GM19467 (cell line): ENCODE measurements around the gene ZDHHC8.

Source experiments
- ATAC-seq: cut with Tn5 transposase; IDR thresholded peaks from one replicate; pipeline ENCODE4 v1.9.1; 2021; ENCODE audit warnings: mild to moderate bottlenecking, moderate library complexity; ENCODE audit not compliant: unreplicated experiment

The ZDHHC8 gene

DNA sequence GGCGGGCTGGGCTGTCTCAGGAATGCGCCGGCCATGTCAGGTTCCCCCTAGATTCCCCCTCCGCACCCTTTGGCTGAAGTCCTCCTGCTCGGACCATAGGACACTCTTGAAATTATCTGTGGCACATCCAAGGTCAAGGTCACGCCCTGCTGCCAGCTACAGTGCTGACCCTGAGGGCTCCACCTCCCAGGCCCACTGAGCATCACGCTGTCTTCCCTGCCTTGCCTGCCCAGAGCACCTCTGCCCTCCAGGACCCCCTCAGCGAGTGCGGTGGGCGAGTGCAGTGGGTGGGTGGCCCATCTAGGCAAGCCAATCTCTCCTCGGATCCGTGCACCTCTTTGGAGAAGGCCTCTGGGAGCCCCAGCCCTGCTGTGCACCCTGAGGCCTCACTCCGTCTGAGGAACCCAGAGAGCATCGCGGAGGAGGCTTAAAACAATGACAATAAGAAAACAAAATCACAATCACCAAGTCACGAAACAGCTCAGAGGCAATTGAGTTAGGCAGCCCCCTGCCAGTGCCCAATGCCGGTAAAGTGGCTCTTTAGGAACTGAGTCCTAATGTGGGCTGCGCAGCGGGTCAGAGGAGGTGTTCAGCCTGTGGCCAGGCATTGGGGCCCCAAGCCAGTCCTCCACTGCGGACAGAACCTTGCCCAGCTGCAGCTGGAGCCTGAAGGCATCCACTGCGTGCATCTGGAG, 45.8 kb downstream of the ZDHHC8 start:
- ATAC-seq: no peak

DNA sequence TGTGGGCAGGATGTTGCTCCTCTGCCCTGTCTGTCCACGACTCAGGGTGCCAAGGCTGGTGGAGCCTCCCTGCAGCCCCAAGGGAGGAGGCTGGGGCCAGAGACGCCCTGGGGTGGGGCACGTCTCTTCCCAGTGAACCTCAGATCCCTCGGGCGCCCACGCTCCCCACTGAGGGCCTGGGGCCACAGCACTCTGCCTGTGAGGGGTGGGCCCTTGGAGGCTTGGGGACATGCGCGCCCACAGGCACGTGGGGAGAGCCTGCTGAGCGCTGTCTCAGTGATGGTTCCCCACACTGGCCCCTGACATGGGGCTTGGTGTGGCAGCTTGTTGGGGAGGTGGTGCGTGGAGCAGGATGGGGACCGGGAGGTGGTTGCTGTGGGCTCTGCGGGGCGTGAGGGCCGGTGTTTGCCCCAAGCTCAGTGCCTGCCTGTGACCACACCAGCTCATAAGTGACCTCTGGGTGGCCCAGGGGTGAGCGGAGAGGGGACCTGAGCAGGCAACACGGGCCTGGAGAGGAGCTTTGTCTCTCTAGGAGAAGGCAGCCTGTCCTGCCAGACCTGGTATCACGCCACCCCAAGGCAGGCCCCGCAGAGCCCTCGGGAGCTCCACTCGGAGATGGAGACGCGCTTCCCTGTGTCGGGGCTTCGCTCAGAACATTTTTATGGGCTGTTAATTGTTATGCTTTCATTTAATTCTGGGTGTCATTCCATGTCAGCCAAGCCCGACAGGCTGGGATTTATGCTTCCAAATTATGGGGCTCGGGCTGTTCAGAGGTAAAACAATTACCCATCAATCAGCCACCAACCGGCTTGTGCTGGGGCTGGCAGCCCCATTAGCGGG, 46.7 kb downstream of the ZDHHC8 start:
- no peak for ATAC-seq

DNA sequence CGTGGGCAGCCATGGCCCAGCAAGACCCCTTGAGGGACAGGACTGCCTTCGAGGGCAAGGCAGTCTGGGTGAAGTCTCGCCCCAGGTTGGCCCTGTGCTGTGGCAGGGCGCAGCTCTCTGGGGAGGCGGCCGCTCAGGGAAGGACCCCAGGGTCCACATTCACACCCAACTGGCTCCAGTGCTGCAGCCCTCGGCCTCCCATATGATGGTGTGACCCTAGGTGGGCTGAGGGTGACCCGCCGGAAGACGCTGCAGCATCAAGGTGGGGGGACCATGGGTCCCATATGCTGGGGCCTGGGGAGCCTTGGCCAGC, 47.3 kb downstream of the ZDHHC8 start:
- no peak for ATAC-seq

DNA sequence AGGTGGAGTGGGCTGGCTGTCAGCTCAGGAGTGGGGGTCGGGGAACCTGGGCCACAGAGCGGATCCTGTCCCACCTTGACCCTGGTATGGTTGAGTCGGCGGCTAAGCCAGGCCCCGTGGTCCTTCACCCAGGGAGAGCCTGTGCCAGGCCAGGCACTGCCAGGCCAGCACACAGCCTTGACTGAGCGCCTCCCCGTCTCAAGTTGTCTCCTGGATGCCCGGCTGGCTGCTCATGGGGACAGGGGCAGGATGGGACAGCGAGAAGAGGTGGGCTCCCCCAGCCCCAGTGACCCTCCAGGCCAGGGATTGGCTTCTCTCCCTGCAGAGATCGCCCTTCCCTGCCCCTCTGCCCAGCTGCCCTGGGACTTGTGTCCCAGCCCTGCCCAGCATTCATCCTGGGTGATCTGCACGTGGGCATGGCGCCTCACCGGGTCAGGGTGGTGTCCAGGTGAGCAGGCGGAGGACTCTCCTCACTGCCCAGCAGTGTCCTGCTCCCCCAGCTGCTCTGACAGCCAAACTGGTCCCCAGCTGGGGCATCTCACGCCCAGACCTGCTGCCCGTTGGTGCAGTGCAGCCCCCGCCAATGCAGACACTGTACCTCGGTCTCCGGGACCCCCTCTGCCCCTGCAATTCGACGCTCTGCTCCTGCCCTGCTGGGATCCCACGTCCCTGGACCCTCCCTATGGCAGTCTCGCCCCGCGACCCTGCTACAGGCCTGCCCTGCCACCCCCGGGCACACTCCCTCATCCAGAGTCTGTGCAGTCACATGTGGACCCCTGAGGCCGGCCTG, 48.0 kb downstream of the ZDHHC8 start:
- no peak for ATAC-seq

DNA sequence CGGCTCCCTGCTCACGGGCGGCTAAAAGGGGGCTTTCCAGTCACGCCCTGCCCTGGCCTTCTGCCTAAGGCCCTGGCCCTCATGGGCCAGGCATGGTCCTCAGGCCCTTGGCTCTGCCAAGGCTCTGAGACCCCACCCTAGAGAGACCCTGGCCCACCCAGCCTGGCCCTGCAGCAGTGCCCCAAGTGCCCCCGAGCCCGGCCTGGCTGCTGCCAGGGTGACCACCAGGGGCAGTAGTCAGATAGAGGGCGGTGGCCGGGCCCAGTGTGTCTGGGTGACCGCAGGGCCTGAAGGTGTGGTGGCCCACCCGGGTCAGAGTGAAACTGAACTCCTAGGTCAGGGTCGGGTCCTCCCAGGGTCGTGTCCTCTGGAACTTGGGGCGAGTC, 48.6 kb downstream of the ZDHHC8 start:
- ATAC-seq: no peak

DNA sequence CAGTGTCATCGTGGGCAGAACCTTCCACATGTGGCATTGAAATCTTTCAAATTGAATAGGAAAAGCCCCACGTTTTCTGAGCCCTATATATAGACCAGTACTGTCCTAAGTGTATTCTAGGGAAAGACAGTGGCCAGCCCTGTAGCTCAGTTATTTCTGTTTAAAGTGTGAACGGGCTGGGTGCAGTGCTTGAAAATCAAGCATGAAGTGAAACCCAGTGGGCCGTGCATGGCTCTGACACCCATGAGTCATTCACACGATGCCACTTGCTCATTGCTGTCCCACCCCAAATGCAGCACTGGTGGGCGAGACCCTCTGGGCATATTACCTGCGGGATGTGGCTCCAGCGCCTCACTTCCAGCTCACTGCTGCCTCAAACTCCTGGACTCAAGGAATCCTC, 49.0 kb downstream of the ZDHHC8 start:
- ATAC-seq: no peak

DNA sequence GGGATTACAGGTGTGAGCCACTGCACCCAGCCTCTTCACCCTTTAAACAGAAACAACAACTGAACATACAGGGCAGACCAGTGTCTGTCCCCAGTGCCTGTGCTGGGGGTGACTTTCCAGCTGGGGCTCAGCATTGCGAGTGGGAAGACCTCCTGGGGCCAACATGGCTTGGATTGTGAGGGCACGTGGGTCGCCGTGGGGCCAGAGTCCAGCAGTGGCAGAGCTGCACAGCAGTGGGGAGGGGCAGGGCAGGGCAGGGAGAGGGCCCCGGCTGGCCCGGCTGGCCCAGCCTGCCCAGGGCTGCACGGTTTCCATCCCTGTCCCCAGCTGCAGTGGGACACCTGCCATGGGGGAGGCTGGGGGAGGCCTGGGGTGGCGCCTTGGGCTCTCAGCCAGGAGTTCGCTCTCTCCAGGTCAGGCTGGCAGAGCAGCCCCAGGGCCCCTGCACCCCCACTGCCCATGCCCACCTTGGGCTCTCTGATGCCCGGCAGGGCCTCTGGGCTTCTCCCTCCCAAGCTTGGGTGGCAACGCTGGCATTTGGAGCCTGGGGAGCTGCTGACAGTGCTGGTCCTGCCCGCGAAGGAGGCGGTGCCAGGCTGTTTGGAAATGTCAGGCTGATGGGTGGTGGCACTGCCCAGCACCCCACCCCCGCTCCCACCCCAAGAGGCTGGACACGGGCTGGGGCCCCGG, 49.7 kb downstream of the ZDHHC8 start:
- no peak for ATAC-seq

DNA sequence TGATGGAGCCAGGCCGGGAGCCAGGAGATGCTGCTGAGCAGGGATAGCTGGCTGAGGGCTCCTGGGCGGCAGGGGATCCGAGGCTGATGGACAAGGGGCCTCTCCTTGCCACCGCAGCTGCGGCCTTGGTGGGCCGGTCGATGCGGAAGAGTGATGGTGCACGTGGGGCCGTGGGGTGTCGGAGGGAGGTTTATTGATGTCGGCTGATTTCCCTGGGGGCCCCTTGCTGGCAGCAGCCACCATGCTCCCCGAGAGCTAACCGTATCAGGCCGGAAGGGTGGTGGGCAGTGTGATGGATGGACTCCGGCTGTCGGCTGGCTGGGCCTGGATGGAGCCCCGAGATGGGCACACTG, 50.3 kb downstream of the ZDHHC8 start:
- ATAC-seq: no peak

DNA sequence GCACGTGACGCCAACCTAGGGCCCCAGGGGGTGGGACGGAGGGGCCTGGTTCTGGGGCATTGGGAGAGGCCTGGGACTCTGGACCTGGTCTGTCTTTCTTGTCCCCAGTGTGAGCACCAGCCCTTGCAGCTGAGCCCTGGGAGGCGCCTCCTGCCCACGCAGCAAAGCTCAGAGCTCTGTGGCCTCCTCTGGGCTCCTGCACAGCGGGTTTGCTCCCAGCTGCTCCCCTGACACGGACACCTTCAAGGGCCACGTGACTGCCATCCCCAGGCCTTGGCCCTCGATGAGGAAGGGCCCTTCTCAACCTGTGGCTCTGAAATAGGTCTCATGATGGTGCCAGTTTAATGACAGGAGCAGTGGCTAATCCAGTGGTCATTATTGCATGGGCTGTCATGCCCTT, 50.8 kb downstream of the ZDHHC8 start:
- no peak for ATAC-seq

DNA sequence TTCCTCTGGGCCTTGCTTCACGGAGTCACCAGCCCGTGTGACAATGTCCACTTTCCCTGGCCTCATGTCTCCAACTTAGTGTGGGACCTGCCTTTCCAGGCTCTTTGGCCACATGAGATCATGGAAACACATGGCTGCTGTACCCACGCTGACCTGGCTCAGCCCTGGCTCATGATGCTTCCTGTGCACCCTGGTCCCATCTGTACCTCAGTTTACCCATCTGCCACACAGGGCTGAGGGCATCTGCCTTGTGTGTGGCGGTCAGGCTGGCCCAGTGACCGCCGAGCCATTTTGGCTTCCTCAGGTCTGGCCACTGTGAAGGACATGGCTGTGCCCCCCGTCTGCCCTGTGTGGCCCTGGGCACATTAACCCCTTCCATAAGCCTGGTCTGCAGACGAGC, 51.5 kb downstream of the ZDHHC8 start:
- ATAC-seq: no peak

DNA sequence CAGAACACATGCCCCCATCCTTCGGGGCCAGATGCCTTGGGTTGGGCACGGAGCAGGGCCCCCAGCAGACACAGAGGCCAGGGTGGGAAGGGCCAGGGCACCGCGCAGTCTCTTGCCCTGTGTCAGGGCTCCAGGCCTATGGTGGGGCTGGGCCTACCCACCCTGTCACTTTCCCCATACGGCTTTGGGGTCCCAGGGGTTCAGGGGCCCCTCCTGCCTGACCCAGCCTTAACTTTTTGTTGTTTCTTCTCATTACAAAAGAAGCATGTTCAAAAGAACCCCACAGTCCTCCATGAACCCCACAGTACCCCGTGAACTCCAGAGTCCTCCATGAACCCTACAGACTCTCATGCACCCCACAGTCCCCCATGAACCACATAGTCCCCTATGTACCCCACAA, 52.2 kb downstream of the ZDHHC8 start:
- no peak for ATAC-seq

DNA sequence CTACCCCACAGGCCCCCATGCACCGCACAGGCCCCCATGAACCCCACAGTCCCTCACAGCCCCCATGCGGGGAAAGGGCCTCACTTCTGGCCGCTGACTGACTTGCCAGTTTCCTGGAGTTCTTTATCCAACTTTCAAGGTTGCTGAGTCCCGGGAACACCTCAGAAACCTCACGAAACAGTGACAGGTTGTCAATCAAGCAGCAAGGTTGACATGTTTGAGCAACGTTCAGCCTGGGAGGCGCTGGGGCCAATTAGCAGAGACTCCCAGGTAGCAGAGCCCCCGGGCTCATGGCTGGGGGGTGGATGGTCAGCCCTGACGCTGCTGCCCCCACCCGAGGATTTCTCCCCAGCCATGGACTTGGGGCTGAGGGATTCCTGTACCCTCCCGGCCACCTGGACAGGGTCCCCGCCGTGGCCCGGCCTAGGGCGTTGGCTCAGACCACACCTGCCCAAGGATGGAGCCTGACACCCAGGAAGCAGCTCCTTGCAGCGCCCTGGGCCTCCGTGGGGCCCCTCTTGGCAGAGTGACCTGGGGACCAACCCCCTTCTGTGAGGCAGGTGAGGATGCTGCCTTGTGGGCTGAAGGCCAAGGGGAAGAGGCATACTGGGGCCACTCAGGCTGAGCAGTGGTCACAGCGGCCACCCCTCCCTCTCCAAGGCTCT, 53.0 kb downstream of the ZDHHC8 start:
- ATAC-seq: no peak

DNA sequence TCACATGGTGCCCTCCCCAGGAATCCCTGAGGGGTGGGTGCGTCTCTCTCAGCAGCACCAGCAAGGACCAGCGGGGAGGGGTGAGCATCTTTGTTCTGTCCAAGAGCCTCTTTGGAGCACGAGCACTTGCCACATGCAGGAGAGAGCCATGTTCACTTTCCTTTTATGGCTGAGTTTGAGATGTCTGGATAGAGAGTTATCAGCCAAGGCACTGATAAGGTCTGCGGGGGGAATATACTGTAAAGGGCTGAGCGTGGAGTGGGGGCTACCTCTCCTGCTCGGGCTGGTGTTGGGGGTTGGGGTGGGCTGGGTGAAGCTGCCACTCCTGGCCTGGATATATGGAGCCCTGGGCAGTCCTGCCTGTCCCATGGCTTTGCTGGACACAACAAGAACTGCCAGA, 54.1 kb downstream of the ZDHHC8 start:
- ATAC-seq: no peak

DNA sequence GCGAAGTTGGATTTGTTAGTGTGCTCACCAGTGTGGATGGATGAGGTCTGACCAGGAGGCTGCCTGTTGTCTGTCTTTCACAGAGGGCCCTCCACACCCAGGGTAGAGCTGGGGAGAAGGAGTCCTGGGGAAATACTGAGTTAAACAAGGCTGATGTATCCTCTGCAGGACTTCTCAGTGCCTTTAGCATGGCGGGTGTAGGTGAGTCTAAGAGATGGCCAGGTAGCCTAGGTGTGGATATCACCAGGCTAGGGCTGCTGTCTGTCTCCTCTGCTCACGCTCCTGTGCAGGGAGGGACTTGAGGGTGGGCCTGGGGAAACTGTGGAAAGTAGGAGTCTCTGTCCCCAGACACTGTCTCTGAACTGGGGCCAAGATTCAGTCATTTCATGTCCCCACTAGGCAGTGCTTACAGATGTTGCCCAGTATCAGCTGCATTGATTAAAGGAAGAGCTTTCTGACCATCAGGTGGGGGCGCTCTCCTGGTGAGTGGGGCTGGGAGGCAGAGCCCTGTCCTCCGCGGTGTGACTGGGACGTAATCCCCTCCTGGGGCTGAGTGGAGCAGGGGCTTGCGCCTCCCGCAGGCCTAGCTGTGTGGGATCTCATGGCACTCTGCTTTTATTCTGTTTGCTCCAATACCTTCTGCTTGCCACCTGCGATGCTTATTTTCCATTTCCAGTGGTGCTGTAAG, 54.7 kb downstream of the ZDHHC8 start:
- ATAC-seq: no peak

DNA sequence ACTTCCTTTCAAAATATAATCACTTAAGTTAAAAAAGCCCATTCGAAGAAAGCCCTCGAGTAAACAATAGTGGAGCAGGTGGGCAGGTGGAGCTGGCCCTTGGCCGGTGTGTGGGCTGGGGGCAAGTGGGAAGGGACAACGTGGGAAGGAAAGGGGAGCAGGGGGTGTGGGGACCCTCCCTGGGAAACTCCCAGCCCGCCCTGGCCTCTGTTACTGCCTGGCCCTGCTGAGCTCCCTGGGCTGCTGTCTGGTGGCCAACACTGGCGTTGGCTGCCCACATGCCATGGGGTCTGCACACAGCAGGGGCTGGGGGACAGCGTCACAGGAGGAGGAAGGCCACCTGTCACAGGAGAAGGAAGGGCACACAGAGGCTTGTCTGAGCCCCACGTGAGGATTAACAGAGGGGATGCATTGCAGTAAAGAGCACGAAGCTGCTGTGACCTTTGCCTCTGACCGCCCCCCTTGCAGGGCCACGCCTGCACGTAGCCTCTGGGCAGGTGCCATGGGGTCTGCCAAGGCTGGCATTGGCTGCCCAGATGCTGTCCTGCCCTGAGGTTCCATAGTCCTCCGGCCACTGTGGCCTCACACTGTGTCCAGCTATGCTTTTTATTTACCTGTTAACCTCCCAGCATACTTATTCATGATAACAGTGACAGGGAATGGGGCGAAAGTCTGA, 55.4 kb downstream of the ZDHHC8 start:
- no peak for ATAC-seq

DNA sequence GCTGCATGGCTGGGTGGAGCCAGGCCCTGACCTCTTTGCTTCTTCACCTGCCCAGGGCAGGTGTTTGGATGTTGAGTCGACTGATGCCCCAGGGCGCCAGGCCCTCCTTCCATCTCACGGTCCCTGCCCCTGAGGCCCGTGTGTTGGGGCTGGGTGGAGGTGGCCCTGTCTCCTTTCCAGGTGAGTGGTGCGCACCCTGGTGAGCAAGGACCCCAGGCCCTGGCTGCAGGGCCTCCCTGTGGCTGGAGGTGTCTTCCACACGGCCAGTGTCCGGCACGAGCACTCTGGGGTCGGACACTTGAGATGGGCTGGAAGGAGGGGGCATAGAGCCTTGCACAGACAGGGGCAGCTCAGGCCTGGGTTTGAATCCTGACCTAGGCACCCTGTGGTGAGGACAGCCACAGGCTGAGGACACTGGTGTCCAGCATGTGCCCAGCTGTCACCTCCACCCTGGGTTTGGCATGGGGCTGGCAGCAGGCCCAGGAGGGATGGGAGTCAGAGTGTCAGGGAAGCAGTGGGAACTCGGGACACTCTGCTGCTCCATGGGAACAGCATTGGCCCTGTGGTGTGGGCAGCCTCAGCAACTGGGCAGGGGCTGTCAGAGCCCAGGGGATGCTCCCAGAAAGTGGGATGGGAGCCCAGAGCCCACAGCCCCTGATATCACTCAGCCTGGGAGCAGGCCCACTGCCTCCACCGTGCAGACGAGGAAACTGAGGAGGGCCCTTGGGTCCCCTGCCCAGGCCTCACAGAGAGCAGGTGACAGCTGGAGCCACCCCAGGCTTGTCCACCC, 56.4 kb downstream of the ZDHHC8 start:
- no peak for ATAC-seq

DNA sequence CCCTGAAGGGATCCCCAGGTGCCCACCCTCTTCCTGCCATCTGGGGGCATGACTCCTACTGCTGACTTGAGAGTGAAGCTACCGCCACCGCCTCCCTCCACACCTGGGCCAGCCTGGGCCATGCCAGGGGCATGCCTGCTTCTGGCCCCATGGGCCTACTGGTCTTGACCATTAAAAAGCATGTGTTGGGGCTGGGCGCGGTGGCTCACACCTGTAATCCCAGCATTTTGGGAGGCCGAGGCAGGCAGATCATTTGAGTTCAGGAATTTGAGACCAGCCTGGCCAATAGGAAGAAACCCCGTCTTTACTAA, 56.9 kb downstream of the ZDHHC8 start:
- ATAC-seq: no peak

DNA sequence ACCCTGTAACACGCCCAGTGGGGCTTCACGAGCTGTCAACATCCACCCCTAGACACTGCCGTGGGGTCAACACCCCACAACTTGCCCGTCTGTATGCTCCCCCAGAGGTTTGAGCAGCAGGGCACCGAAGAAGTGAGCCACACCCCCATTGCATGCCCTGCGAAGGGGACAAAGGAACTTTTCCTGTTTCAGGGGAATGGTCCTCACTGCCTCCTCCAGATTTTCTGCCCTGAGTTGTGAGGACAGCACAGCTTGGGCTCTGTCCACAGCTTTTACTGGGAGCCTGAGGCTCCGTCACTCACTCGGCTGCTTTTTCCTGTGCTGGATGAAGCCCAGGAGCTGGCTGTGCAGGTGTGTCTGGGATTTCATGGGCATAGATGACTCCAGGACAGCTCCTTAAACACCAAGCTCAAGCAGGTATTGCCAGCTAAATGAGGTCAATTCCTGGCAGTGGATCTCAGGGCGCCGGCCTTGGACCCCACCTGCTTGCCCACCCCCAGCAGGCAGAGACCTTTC, 59.5 kb downstream of the ZDHHC8 start:
- no peak for ATAC-seq

DNA sequence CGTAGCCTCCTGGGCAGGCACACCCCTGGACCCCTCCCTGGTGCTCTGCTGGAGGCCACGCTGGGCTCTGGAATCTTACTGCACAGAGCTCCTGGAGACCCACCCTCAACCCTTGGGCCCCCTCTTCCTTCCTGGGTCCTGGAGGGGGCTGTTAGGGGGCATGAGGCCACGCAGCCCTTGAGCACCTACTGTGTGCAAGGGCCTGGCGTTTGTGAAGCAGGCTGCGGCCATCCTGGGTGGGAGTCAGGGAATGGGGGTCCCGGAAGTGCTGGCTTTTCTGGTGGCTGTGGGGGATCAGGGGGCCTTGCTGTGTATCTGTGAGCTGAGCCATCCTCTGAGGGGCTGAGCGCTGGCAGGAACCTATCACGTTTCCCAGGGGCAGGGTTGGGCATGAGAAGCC, 60.2 kb downstream of the ZDHHC8 start:
- no peak for ATAC-seq
